ENCODE measurements around the gene FAM181B. TPM values are rescaled to one million over a fixed set of nuclear protein-coding genes. Genes with fewer than 3 reads are reported as not detected.
A peak's percentile ranks its signal among the peaks of the same experiment; 100 is the strongest.
"Not testable (repeated sequence)": the region's sequence is repeated elsewhere in the genome, so short reads cannot be mapped to it uniquely, and the experiment has no call there.

FAM181B gene
- polyA plus RNA-seq, 1 experiment: not detected

DNA sequence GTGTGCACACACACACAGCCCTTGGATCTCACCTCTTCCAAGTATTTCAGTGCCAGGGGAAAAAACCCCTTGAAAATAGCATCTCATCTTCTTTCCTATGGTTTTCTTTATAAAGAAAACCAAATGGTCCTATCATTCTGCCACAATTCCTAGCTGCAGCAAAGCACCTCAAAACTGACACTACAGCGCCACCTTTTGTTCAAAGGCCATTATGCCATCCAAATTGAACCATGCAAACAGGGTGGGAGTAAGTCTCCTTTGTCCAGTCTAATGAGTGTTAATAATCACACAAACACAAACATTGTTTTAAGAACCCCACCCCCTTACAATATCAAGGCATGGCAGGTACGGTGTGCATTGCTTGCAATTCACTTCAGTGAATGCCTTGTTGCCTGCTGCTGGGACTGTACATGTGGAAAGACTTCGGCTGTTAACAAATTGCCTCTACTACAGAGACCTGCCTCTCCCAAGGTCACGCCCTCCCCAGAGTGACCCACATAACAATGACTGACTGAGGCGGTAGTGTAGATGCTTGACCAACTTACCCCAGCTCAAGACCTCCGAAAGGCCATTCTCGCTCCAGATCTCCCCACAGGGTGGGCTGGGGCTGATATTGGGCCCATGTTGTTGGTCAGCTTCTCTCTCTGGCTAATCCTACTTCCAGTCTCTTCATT lies 31.7 kb downstream of the FAM181B start:
- Histone ChIP-seq H3K36me3 (ENCODE audit: control insufficient read depth, insufficient read depth, low read length) (no peaks in the 10 kb centered on the region), H3K4me3 (ENCODE audit: low read depth, low read length) (no peak overlapping the region), H3K27me3 (ENCODE audit: control insufficient read depth, insufficient read depth, low read length) (no peaks in the 10 kb centered on the region)
- POLR2A ChIA-PET: no interaction called here
- TF ChIP-seq, protein P1, sequence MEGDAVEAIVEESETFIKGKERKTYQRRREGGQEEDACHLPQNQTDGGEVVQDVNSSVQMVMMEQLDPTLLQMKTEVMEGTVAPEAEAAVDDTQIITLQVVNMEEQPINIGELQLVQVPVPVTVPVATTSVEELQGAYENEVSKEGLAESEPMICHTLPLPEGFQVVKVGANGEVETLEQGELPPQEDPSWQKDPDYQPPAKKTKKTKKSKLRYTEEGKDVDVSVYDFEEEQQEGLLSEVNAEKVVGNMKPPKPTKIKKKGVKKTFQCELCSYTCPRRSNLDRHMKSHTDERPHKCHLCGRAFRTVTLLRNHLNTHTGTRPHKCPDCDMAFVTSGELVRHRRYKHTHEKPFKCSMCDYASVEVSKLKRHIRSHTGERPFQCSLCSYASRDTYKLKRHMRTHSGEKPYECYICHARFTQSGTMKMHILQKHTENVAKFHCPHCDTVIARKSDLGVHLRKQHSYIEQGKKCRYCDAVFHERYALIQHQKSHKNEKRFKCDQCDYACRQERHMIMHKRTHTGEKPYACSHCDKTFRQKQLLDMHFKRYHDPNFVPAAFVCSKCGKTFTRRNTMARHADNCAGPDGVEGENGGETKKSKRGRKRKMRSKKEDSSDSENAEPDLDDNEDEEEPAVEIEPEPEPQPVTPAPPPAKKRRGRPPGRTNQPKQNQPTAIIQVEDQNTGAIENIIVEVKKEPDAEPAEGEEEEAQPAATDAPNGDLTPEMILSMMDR (IDR thresholded peaks at IDR 0.05; ENCODE audit: insufficient read depth, low read depth, low read length): peak; percentile 65
- DNase-seq (ENCODE audit: low read depth): no peak
- CTCF ChIA-PET: interaction anchor here (0.7 to 3.4 kb wide), 14 partner anchors 8 to 1119 kb away, joined by 3 to 20 read pairs (median 4); no protein-coding TSS in a partner anchor

DNA sequence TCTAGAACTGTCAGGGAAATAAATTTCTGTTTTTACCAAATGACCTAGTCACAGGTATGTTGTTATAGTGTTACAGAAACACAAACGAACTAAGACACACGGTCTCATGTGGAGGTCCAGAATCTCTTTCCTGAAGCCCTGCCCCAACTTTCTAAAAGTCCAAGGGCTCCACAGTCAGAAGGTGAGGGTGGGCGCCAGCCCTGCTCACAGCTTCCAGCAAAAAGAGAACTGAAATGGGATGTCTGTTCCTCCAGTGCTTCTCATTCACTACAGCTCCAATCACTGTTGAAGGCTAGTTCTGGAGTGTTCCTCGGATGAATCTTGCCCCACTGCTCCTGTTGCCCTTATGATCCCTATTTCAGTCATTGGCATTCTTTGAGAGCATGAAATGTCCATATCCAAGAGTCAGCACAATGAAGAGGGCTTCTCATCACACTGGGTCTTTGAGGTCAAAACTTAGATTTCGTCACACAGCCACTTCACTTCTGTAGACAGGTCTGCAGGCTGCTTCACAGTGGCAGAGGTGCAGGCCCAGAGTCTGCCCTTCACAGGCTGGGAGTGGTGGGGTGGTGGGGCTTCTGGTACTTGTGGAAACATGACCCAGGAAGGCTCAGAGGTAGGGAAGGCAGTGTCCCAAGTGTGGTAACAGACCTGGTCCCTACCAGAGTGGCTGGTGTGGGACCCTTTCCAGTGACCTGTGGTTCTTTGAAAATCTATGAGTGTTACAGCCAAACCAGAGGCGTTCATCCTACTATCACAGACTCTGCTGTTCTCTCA lies 34.9 kb downstream of the FAM181B start:
- ChIA-PET POLR2A (no interaction called here), CTCF (interaction anchor here (0.6 kb wide), 1 partner anchor 12 kb away, joined by 3 read pairs; no protein-coding TSS in a partner anchor)
- Histone ChIP-seq H3K36me3 (ENCODE audit: control insufficient read depth, insufficient read depth, low read length) (no peaks in the 10 kb centered on the region), H3K4me3 (ENCODE audit: low read depth, low read length) (no peak overlapping the region), H3K27me3 (ENCODE audit: control insufficient read depth, insufficient read depth, low read length) (no peaks in the 10 kb centered on the region)
- TF ChIP-seq, protein P1 (IDR thresholded peaks at IDR 0.05; ENCODE audit: insufficient read depth, low read depth, low read length): no peak
- DNase-seq (ENCODE audit: low read depth): no peak

DNA sequence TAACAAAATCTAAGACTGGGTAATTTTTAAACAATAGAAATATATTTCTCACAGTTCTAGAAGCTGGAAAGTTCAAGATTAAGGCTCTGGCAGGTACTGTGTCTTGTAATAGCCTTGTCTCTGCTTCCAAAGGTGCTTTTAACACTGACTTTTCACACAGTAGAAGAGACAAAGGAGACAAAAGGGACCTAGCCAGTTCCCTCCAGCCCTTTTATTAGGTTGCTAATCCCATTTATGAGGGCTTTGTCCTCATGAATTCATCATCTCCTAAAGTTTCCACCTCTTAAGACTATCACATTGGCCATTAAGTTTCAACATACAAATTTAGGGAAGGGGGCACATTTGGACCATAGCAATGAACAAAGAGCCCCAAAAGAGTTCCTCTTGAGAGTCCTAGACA lies 40.7 kb downstream of the FAM181B start:
- H3K36me3 ChIP-seq (ENCODE audit: control insufficient read depth, insufficient read depth, low read length): no peaks in the 10 kb centered on the region
- no peak for DNase-seq (ENCODE audit: low read depth)
- H3K27me3 ChIP-seq (ENCODE audit: control insufficient read depth, insufficient read depth, low read length): no peaks in the 10 kb centered on the region
- ChIA-PET POLR2A (no interaction called here), CTCF (no interaction called here)
- TF ChIP-seq, protein P1 (IDR thresholded peaks at IDR 0.05; ENCODE audit: insufficient read depth, low read depth, low read length): no peak
- H3K4me3 ChIP-seq (ENCODE audit: low read depth, low read length): no peak overlapping the region

DNA sequence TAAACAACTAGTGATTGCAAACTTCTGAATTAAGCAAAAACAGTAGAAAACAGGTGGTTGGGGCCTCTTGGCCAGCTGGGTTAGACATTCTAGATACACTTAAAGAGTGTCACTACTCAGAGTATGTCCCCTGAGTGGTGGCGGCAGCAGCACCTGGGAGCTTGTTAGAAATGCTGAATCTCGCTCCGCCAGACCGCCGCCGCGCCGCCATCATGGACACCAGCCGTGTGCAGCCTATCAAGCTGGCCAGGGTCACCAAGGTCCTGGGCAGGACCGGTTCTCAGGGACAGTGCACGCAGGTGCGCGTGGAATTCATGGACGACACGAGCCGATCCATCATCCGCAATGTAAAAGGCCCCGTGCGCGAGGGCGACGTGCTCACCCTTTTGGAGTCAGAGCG lies 44.3 kb downstream of the FAM181B start:
- CTCF ChIA-PET: interaction anchor here (1.9 kb wide), 1 partner anchor 12 kb away, joined by 5 read pairs; no protein-coding TSS in a partner anchor
- peak overlapping the region; percentile 14 for H3K4me3 ChIP-seq (ENCODE audit: low read depth, low read length)
- DNase-seq (ENCODE audit: low read depth); POLR2A ChIA-PET; H3K27me3 ChIP-seq (ENCODE audit: control insufficient read depth, insufficient read depth, low read length); H3K36me3 ChIP-seq (ENCODE audit: control insufficient read depth, insufficient read depth, low read length): not testable (repeated sequence)

DNA sequence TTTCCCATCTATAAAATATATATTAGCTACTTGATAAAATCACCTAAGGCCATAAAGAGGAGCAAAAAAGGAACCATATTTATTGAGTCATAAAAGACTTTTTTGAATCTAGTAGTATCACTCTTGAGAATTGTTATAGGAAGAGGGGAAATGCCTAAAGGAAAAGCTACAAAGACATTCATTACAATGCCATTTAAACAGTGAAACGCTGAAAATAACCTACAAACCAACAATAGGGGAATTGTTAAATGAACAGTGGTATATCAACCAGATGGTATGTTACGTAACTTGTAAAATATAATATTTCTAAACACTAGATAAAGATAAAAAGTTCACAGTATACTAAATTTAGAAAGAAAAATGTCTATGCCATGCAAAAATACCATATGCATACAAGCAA lies 47.5 kb downstream of the FAM181B start:
- ChIA-PET POLR2A (no interaction called here), CTCF (interaction anchor here (0.9 to 1.7 kb wide), 3 partner anchors 10 to 16 kb away, joined by 3 to 8 read pairs (median 6); no protein-coding TSS in a partner anchor)
- DNase-seq (ENCODE audit: low read depth): no peak

More for the DNA sequence above, 47.5 kb downstream of the FAM181B start:
- no peaks in the 10 kb centered on the region for H3K27me3 ChIP-seq (ENCODE audit: control insufficient read depth, insufficient read depth, low read length)
- no peaks in the 10 kb centered on the region for H3K36me3 ChIP-seq (ENCODE audit: control insufficient read depth, insufficient read depth, low read length)
- H3K4me3 ChIP-seq (ENCODE audit: low read depth, low read length): no peak overlapping the region
- TF ChIP-seq, protein P1 (IDR thresholded peaks at IDR 0.05; ENCODE audit: insufficient read depth, low read depth, low read length): no peak
